ENCODE results near the gene ARHGEF28.

- TF ChIP-seq CTCF (conservative IDR thresholded peaks at IDR 0.05; ENCODE audit: low read depth, low read length) (no peak), USF2 (IDR thresholded peaks at IDR 0.05; ENCODE audit: low read depth, low read length) (no peak), CHD1 (IDR thresholded peaks at IDR 0.05; ENCODE audit: low read depth, low read length) (no peak), MXI1 (IDR thresholded peaks at IDR 0.05; ENCODE audit: borderline replicate concordance, low read depth, low read length) (no peak), FOS (IDR thresholded peaks at IDR 0.05; ENCODE audit: low read depth, low read length) (no peak), POLR2A (IDR thresholded peaks at IDR 0.05; ENCODE audit: low read depth, low read length) (no peak), MAFK (IDR thresholded peaks at IDR 0.05; ENCODE audit: low read depth, low read length) (no peak), CEBPB (IDR thresholded peaks at IDR 0.05; ENCODE audit: low read depth, low read length) (no peak), RAD21 (IDR thresholded peaks at IDR 0.05; ENCODE audit: low read length) (no peak), RFX5 (IDR thresholded peaks at IDR 0.05; ENCODE audit: low read depth, low read length) (no peak)
These were observed 342.7 kb downstream of the ARHGEF28 start for GRCh38 chr5:73968729-73969128.
